Measurements from ENCODE around the gene KCNAB2.

GRCh38 chr1:6128276-6129081, 82.8 kb downstream of the KCNAB2 start:
- no peak for TF ChIP-seq CTCF (IDR thresholded peaks at IDR 0.05)
- no peak for TF ChIP-seq FOSL2 (IDR thresholded peaks at IDR 0.05; ENCODE audit: borderline replicate concordance, low read depth)
- no peak for TF ChIP-seq MAX (IDR thresholded peaks at IDR 0.05; ENCODE audit: low read depth)
- TF ChIP-seq POLR2AphosphoS5 (IDR thresholded peaks at IDR 0.05; ENCODE audit: low read depth, low read length), result no peak
- TF ChIP-seq USF1 (IDR thresholded peaks at IDR 0.05; ENCODE audit: borderline replicate concordance, low read depth), result no peak
- TF ChIP-seq USF2 (IDR thresholded peaks at IDR 0.05; ENCODE audit: borderline replicate concordance, low read depth, low read length), result no peak
- TF ChIP-seq REST (IDR thresholded peaks at IDR 0.05; ENCODE audit: low read depth, low read length), result no peak
- no peak for TF ChIP-seq TAF1 (IDR thresholded peaks at IDR 0.05; ENCODE audit: borderline replicate concordance, low read depth, low read length)
- no peak for TF ChIP-seq CHD2 (IDR thresholded peaks at IDR 0.05; ENCODE audit: low read length, partially characterized antibody)
- no peak for TF ChIP-seq SMC3 (IDR thresholded peaks at IDR 0.05; ENCODE audit: low read depth, low read length)
- no peak for TF ChIP-seq EZH2phosphoT487 (IDR thresholded peaks at IDR 0.05; ENCODE audit: borderline replicate concordance, low read depth)
- TF ChIP-seq GABPA (IDR thresholded peaks at IDR 0.05; ENCODE audit: low read depth), result no peak
- no peak for TF ChIP-seq RXRA (IDR thresholded peaks at IDR 0.05; ENCODE audit: borderline replicate concordance, low read depth)
- TF ChIP-seq FOXM1 (IDR thresholded peaks at IDR 0.05; ENCODE audit: low read depth), result no peak
